Naive thymus-derived CD8-positive, alpha-beta T cell (primary cell): ENCODE measurements around the gene GNA15. TPM values are rescaled to one million over a fixed set of nuclear protein-coding genes. Genes with fewer than 3 reads are reported as not detected.

Experiments
- ATAC-seq, 2 donors: fragments of 150-1000 bp; cut with Tn5 transposase in 1 of 2; sonication (Bioruptor Pico), chemical (Tn5 transposase) in 1 of 2; 1 replicate in 1 of 2; 2 replicates in 1 of 2; pipeline ENCODE4 v1.10.0; 2021; ENCODE audit warnings: mild to moderate bottlenecking in 2 of 2, moderate library complexity in 2 of 2
- POLR2A ChIA-PET: fragments of 350-600 bp; sonication (Branson Sonifier 250); formaldehyde crosslinking; loops from one replicate; lab custom pipeline; 2021; ENCODE audit warnings: antibody characterized with exemption; lab: Charles Lee
- DNase-seq, 10 donors: peaks; one replicate each; pipeline versions ENCODE4 v3.0.0 to v3.0.0-alpha.2; 2020 to 2022
- H3K27ac Mint-ChIP-seq, 10 donors: one replicate each; pipeline ENCODE4 v1.8.0; 2020 to 2022; ENCODE audit warnings: mild to moderate bottlenecking in 10 of 10, mixed read lengths in 10 of 10, moderate library complexity in 4 of 10, inconsistent platforms in 1 of 10
- H3K27me3 Mint-ChIP-seq, 5 donors: one replicate each; pipeline ENCODE4 v1.8.0; 2021 to 2022; ENCODE audit warnings: mixed read lengths in 5 of 5
- H3K36me3 Mint-ChIP-seq, 3 donors: one replicate each; pipeline ENCODE4 v1.8.0; 2020 to 2022; ENCODE audit warnings: mixed read lengths in 3 of 3, mild to moderate bottlenecking in 2 of 3, inconsistent platforms in 1 of 3
- H3K4me1 Mint-ChIP-seq, 4 donors: one replicate each; pipeline ENCODE4 v1.8.0; 2021 to 2022; ENCODE audit warnings: mixed read lengths in 4 of 4
- H3K4me3 Mint-ChIP-seq, 10 donors: one replicate each; pipeline ENCODE4 v1.8.0; 2020 to 2022; ENCODE audit warnings: mild to moderate bottlenecking in 10 of 10, mixed read lengths in 10 of 10, moderate library complexity in 6 of 10, inconsistent platforms in 1 of 10
- H3K9me3 Mint-ChIP-seq, 9 donors: one replicate each; pipeline ENCODE4 v1.8.0; 2020 to 2022; ENCODE audit warnings: mixed read lengths in 9 of 9, mild to moderate bottlenecking in 3 of 9, inconsistent platforms in 1 of 9, moderate library complexity in 1 of 9
- polyA plus RNA-seq, 3 donors: library from polyadenylated mRNA; unstranded; fragments of 300-500 nt; fragmentation: Illumina TruSeq; gene quantifications; one replicate each; pipeline ENCODE4 v1.2.3, GENCODE V29; 2021
- total RNA-seq, 8 experiments: library from RNA in 2 of 8; stranded (reverse) in 2 of 8; gene quantifications; one replicate each; pipeline ENCODE4 v1.2.3 and lab custom pipeline; 2021 to 2026

GNA15 gene
- total and polyA plus RNA-seq, 5 experiments from 2014 or later = 0.19 to 0.39 (median 0.36) TPM; not detected in 2

GRCh38 chr19:3129112-3129511 lies 6.7 kb upstream of the GNA15 start:
- DNase-seq = peak in 2 of 10 donors; percentile 23 to 36
- Mint-ChIP-seq H3K4me3 (no peak overlapping the region), H3K27me3 (peaks cover 0 to 12% (median 0%) of the 10 kb centered on the region in 5 donors), H3K27ac (no peak overlapping the region), H3K4me1 (peaks cover 3 to 30% (median 16%) of the 10 kb centered on the region in 4 donors), H3K36me3 (no peaks in the 10 kb centered on the region), H3K9me3 (no peaks in the 10 kb centered on the region)
- POLR2A ChIA-PET = interaction anchor here (1.0 kb wide), 1 partner anchor 93 kb away, joined by 3 read pairs; no protein-coding TSS in a partner anchor
- no peak for ATAC-seq

GRCh38 chr19:3131168-3131567 lies 4.7 kb upstream of the GNA15 start:
- Mint-ChIP-seq H3K9me3 (no peaks in the 10 kb centered on the region), H3K36me3 (no peaks in the 10 kb centered on the region), H3K4me3 (peak overlapping the region in 5 of 10 donors; percentile 19 to 48 (median 30)), H3K27ac (peak overlapping the region in 5 of 10 donors; percentile 27 to 90 (median 74)), H3K27me3 (peaks cover 0 to 12% (median 4%) of the 10 kb centered on the region in 5 donors), H3K4me1 (peaks cover 3 to 30% (median 15%) of the 10 kb centered on the region in 4 donors)
- no peak for ATAC-seq
- POLR2A ChIA-PET = interaction anchor here (0.6 to 1.1 kb wide), 3 partner anchors 13 to 200 kb away, joined by 3 to 4 read pairs (median 3); no protein-coding TSS in a partner anchor
- DNase-seq = peak in 1 of 10 donors; percentile 21

- H3K4me1 Mint-ChIP-seq = peaks cover 3 to 36% (median 20%) of the 10 kb centered on the region in 4 donors
- no peaks in the 10 kb centered on the region for H3K36me3 Mint-ChIP-seq
- H3K27ac Mint-ChIP-seq = peak overlapping the region; percentile 25 to 91 (median 84)
- H3K4me3 Mint-ChIP-seq = peak overlapping the region in 9 of 10 donors; percentile 12 to 70 (median 59)
- DNase-seq (peak in 9 of 10 donors; percentile 32 to 76 (median 62)), ATAC-seq (peak; percentile 82 to 96)
- POLR2A ChIA-PET = interaction anchor here (0.5 kb wide), 1 partner anchor 1258 kb away, joined by 6 read pairs; no protein-coding TSS in a partner anchor
- no peaks in the 10 kb centered on the region for H3K9me3 Mint-ChIP-seq
- peaks cover 4 to 21% (median 8%) of the 10 kb centered on the region in 5 donors for H3K27me3 Mint-ChIP-seq
These were observed 2.7 kb upstream of the GNA15 start for GRCh38 chr19:3132971-3133792.

- Mint-ChIP-seq H3K27ac (peak overlapping the region in 7 of 10 donors; percentile 64 to 87 (median 84)), H3K36me3 (no peaks in the 10 kb centered on the region), H3K4me1 (peaks cover 3 to 36% (median 20%) of the 10 kb centered on the region in 4 donors), H3K9me3 (no peaks in the 10 kb centered on the region), H3K4me3 (peak overlapping the region in 7 of 10 donors; percentile 30 to 70 (median 56)), H3K27me3 (peaks cover 4 to 21% (median 8%) of the 10 kb centered on the region in 5 donors)
- POLR2A ChIA-PET = no interaction called here
- DNase-seq (no peak), ATAC-seq (no peak)
These were observed 2.1 kb upstream of the GNA15 start for GRCh38 chr19:3133793-3134116.

GRCh38 chr19:3136684-3137055 lies 837 bp downstream of the GNA15 start:
- H3K9me3 Mint-ChIP-seq = peaks cover 0 to 12% (median 0%) of the 10 kb centered on the region in 9 donors
- POLR2A ChIA-PET = no interaction called here
- peak overlapping the region in 3 of 10 donors; percentile 11 to 53 (median 11) for H3K27ac Mint-ChIP-seq
- peaks cover 2 to 41% (median 19%) of the 10 kb centered on the region in 4 donors for H3K4me1 Mint-ChIP-seq
- peak overlapping the region in 5 of 10 donors; percentile 15 to 77 (median 35) for H3K4me3 Mint-ChIP-seq
- peaks cover 0 to 8% (median 0%) of the 10 kb centered on the region in 3 donors for H3K36me3 Mint-ChIP-seq
- peaks cover 4 to 21% (median 8%) of the 10 kb centered on the region in 5 donors for H3K27me3 Mint-ChIP-seq
- no peak for DNase-seq
- no peak for ATAC-seq

GRCh38 chr19:3137119-3137518 lies 1.3 kb downstream of the GNA15 start:
- Mint-ChIP-seq H3K4me1 (peaks cover 2 to 45% (median 20%) of the 10 kb centered on the region in 4 donors), H3K4me3 (peak overlapping the region in 5 of 10 donors; percentile 15 to 77 (median 39)), H3K36me3 (peaks cover 0 to 8% (median 0%) of the 10 kb centered on the region in 3 donors), H3K27ac (peak overlapping the region in 2 of 10 donors; percentile 11), H3K27me3 (peaks cover 4 to 21% (median 8%) of the 10 kb centered on the region in 5 donors), H3K9me3 (peaks cover 0 to 12% (median 0%) of the 10 kb centered on the region in 9 donors)
- POLR2A ChIA-PET = no interaction called here
- ATAC-seq = no peak
- DNase-seq = no peak

- no peak overlapping the region for H3K27ac Mint-ChIP-seq
- peaks cover 4 to 21% (median 8%) of the 10 kb centered on the region in 5 donors for H3K27me3 Mint-ChIP-seq
- POLR2A ChIA-PET = interaction anchor here (0.7 to 1.7 kb wide), 2 partner anchors 11 to 63 kb away, joined by 3 to 5 read pairs; no protein-coding TSS in a partner anchor
- peaks cover 0 to 12% (median 0%) of the 10 kb centered on the region in 9 donors for H3K9me3 Mint-ChIP-seq
- DNase-seq = no peak
- no peak for ATAC-seq
- H3K4me3 Mint-ChIP-seq = no peak overlapping the region
- H3K4me1 Mint-ChIP-seq = peaks cover 0 to 42% (median 15%) of the 10 kb centered on the region in 4 donors
- peaks cover 0 to 8% (median 0%) of the 10 kb centered on the region in 3 donors for H3K36me3 Mint-ChIP-seq
These were observed 2.4 kb downstream of the GNA15 start for GRCh38 chr19:3138268-3138667.

GRCh38 chr19:3140667-3141038 lies 4.8 kb downstream of the GNA15 start:
- H3K27me3 Mint-ChIP-seq = peaks cover 4 to 10% (median 4%) of the 10 kb centered on the region in 5 donors
- ATAC-seq = no peak
- peaks cover 0 to 12% (median 0%) of the 10 kb centered on the region in 9 donors for H3K9me3 Mint-ChIP-seq
- peaks cover 0 to 34% (median 7%) of the 10 kb centered on the region in 4 donors for H3K4me1 Mint-ChIP-seq
- H3K36me3 Mint-ChIP-seq = peaks cover 0 to 8% (median 0%) of the 10 kb centered on the region in 3 donors
- no peak for DNase-seq
- no peak overlapping the region for H3K4me3 Mint-ChIP-seq
- POLR2A ChIA-PET = no interaction called here
- peak overlapping the region in 1 of 10 donors; percentile 44 for H3K27ac Mint-ChIP-seq

GRCh38 chr19:3142292-3142670 lies 6.4 kb downstream of the GNA15 start:
- peak overlapping the region in 5 of 10 donors; percentile 1 to 83 (median 37) for H3K27ac Mint-ChIP-seq
- peaks cover 0 to 38% (median 7%) of the 10 kb centered on the region in 4 donors for H3K4me1 Mint-ChIP-seq
- POLR2A ChIA-PET = no interaction called here
- peaks cover 0 to 12% (median 0%) of the 10 kb centered on the region in 9 donors for H3K9me3 Mint-ChIP-seq
- H3K36me3 Mint-ChIP-seq = peaks cover 0 to 8% (median 0%) of the 10 kb centered on the region in 3 donors
- no peak overlapping the region for H3K4me3 Mint-ChIP-seq
- ATAC-seq (no peak), DNase-seq (no peak)
- peaks cover 0 to 3% (median 0%) of the 10 kb centered on the region in 5 donors for H3K27me3 Mint-ChIP-seq

- Mint-ChIP-seq H3K36me3 (peaks cover 0 to 8% (median 0%) of the 10 kb centered on the region in 3 donors), H3K9me3 (peaks cover 0 to 12% (median 0%) of the 10 kb centered on the region in 9 donors), H3K4me3 (no peak overlapping the region), H3K27ac (peak overlapping the region in 2 of 10 donors; percentile 29 to 37), H3K4me1 (peaks cover 0 to 38% (median 7%) of the 10 kb centered on the region in 4 donors), H3K27me3 (no peaks in the 10 kb centered on the region)
- DNase-seq (no peak), ATAC-seq (no peak)
- POLR2A ChIA-PET = no interaction called here
These were observed 7.0 kb downstream of the GNA15 start for GRCh38 chr19:3142781-3143337.

- DNase-seq = no peak
- peak overlapping the region in 1 of 10 donors; percentile 28 for H3K4me3 Mint-ChIP-seq
- peak overlapping the region in 1 of 10 donors; percentile 41 for H3K27ac Mint-ChIP-seq
- H3K4me1 Mint-ChIP-seq = peaks cover 0 to 27% (median 11%) of the 10 kb centered on the region in 4 donors
- POLR2A ChIA-PET = interaction anchor here (0.6 to 1.8 kb wide), 4 partner anchors 18 to 812 kb away, joined by 3 to 7 read pairs (median 4); partner anchors contain the start of gene NCLN
- no peaks in the 10 kb centered on the region for H3K27me3 Mint-ChIP-seq
- ATAC-seq = no peak
- H3K9me3 Mint-ChIP-seq = no peaks in the 10 kb centered on the region
- no peaks in the 10 kb centered on the region for H3K36me3 Mint-ChIP-seq
These were observed 10.3 kb downstream of the GNA15 start for GRCh38 chr19:3145909-3146676.
